LNCAP (cell line): ENCODE results near the gene ZC3H12C.

ENCODE experiments used
- TF ChIP-seq, protein P1 (sequence below): fragments of 450-650 bp; IDR thresholded peaks from 2 replicates; pipeline ENCODE4 v1.5.1; 2017; ENCODE audit warnings: mild to moderate bottlenecking

The ZC3H12C gene

DNA sequence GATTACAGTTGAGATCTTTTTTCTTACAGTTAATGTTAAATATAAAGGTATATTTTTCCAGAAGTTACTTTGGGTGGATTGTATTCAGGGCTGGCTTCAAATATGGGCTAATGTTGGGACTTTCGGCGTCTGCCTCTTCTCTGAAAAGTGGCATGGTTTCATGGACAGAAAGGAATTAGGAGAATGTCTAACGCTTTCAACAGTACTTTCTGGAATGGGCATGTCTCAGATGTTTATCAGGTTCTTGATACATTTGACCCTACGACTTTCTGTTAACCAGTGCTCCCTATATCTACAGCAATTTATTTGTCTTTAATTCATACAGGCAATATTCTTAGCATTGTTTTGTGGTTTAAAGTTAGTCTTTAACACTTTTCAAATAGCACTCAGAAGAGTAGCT is 33.7 kb downstream of the ZC3H12C start:
- TF ChIP-seq, protein P1, sequence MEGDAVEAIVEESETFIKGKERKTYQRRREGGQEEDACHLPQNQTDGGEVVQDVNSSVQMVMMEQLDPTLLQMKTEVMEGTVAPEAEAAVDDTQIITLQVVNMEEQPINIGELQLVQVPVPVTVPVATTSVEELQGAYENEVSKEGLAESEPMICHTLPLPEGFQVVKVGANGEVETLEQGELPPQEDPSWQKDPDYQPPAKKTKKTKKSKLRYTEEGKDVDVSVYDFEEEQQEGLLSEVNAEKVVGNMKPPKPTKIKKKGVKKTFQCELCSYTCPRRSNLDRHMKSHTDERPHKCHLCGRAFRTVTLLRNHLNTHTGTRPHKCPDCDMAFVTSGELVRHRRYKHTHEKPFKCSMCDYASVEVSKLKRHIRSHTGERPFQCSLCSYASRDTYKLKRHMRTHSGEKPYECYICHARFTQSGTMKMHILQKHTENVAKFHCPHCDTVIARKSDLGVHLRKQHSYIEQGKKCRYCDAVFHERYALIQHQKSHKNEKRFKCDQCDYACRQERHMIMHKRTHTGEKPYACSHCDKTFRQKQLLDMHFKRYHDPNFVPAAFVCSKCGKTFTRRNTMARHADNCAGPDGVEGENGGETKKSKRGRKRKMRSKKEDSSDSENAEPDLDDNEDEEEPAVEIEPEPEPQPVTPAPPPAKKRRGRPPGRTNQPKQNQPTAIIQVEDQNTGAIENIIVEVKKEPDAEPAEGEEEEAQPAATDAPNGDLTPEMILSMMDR = no peak

DNA sequence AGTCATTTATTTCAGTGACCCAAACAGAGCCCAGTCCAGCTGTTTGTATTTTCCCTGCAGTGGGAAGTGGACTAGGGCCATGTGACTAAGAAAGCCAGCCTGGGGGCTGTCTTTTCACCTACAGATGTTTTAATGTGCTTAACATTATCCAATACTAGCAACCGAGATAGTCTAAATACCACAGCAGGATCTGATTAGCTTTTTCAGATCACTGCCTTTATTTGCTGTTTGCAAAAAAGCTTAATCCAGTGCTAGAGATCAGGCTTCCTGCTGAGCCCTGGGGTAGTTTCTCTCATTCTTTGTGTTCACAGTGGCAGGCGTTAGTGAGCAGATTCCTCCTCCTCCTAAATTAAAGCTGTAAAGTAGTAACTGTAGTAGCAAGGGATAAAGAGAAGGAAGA is 35.0 kb downstream of the ZC3H12C start:
- TF ChIP-seq, protein P1 = no peak

DNA sequence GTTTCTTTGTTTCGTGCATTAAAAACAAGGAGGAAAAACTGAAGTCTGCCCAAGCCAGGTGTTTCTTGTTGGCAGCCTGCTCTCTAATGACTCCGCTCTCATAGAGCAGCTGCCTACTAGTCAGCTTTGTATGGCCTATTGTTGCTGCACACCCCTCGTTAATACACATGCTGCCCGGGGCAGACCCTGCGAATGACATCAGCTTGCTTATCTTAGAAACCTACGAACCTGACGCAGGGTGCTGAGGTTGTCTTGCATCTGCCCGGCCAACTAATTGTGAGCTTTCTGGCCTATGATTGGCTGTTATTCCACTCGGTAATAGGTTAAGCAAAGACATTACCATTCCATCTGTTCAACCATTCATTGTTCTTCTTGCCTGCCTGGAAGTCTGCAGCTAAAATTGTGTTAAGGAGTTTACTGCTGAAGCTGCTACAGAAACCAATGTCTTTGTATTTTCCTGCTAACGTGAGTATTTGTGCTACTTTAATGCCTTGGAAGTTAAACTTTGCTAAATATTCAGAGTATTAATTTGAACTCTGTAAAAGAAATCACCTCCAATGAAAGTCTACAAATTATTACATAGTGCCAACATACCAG is 37.5 kb downstream of the ZC3H12C start:
- TF ChIP-seq, protein P1 = no peak

DNA sequence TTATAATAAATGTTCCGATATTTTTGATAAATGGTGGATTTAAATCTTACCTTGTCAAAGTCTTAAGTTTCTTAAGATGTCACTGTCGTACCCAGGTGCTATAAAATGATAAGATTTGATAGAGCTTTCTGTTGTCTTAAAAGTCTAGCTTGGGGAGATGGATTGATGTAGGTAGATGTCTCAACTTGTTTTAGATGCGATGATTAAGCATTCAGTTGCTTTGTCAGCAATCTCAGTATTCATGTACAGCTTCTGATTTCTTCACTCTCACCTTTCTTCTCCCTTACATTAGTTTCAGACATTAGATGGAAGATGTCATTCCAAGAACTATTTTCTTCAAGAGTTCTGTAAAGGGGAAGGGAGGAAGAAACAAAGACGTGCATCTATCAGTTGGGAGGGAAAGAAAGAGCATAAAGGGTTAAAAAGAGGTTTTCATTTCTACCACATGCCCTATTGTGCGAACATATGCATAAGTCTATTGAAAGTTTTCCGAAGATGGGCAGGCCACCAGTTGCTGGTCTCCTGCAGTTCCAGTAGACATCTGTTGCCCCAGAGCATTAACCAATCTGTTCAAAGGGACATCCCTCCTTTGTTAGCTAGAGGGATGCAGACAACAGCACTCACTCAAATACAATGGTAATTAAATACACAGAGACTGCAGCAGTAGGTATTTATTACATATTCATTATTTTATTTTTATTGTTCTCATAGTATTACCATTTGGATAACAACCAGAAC is 38.4 kb downstream of the ZC3H12C start:
- TF ChIP-seq, protein P1 = no peak

DNA sequence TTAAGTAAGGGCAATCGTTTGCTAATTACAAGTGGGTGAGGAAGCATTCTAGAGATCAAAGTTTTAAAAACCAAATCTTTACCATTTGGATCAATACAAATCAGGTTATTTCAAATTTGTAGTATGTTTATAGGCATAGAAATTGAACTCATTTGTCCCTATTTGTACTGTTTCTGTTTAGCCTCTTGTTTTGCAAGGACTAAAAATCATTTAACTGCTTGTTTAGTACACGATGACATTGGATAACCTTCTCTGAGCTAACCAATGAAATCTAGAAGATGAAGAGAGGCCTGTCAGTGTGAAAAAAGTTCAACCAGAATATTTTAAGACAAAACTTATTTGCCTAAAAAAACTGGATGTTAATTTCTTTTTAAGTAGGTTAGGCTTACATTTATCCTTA is 40.0 kb downstream of the ZC3H12C start:
- TF ChIP-seq, protein P1 = no peak

DNA sequence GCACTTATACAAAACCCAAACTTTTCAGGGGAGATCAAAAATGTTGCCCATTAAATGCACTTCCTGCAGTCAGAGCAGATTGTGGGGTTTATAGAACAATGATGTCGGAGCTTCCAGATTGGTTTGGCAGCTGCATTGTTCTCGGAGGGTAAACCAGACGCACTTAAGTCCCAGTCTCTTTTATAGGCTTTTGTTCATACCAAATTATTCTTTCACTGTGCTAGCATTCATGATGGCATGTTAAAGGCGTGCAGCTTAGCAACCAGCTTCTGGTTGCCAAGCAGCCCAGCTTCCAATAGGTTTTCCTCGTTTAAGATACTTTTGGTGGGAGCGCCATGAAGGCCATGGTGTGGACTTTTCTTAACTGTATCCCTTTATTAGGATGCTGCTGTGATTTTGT is 40.9 kb downstream of the ZC3H12C start:
- TF ChIP-seq, protein P1 = no peak

DNA sequence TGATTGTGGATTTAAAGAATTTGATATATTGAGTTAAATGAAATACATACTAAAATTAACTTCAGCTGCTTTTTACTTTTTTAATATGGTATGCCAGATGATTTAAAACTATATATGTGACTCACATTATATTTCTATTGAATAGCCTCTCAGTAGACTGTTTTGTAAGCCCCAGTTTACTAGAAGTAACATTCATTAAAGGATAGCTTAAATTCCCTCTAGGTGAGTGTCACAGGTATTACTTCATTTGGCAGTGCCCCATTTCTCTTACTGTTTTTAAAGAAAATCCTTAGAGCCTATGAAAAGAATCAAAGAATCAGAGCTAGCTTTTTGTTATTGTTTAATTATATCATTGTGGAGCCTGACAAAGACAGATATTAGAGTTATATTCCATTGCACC is 48.6 kb downstream of the ZC3H12C start:
- TF ChIP-seq, protein P1 = no peak
